ENCODE results near the gene SLC25A34.
"Not testable (repeated sequence)": the region's sequence is repeated elsewhere in the genome, so short reads cannot be mapped to it uniquely, and the experiment has no call there.

Gene SLC25A34

GRCh38 chr1:15736038-15736891 lies at the start of gene SLC25A34:
Gene SLC25A34 (plus strand): TSS chr1:15736258. CDS start chr1:15736486, 228 bp downstream.
- no peak for DNase-seq

GRCh38 chr1:15687446-15687845 lies 48.6 kb upstream of the SLC25A34 start:
- DNase-seq = no peak

GRCh38 chr1:15690317-15690716 lies 45.7 kb upstream of the SLC25A34 start:
- DNase-seq = no peak

- no peak for DNase-seq
These were observed 44.5 kb upstream of the SLC25A34 start for GRCh38 chr1:15691434-15692032.

GRCh38 chr1:15692121-15692682 lies 43.9 kb upstream of the SLC25A34 start:
- no peak for DNase-seq

- no peak for DNase-seq
These were observed 42.7 kb upstream of the SLC25A34 start for GRCh38 chr1:15693371-15693770.

GRCh38 chr1:15696956-15697521 lies 39.0 kb upstream of the SLC25A34 start:
- no peak for DNase-seq

GRCh38 chr1:15698201-15698600 lies 37.9 kb upstream of the SLC25A34 start:
- DNase-seq = no peak

GRCh38 chr1:15699321-15699720 lies 36.7 kb upstream of the SLC25A34 start:
- not testable (repeated sequence) for DNase-seq

- no peak for DNase-seq
These were observed 35.5 kb upstream of the SLC25A34 start for GRCh38 chr1:15700508-15700907.

- DNase-seq = no peak
These were observed 34.3 kb upstream of the SLC25A34 start for GRCh38 chr1:15701784-15702183.

GRCh38 chr1:15702722-15703550 lies 33.1 kb upstream of the SLC25A34 start:
- DNase-seq = no peak

GRCh38 chr1:15703562-15703961 lies 32.5 kb upstream of the SLC25A34 start:
- DNase-seq = no peak

- no peak for DNase-seq
These were observed 31.4 kb upstream of the SLC25A34 start for GRCh38 chr1:15704526-15705183.

GRCh38 chr1:15705184-15705566 lies 30.9 kb upstream of the SLC25A34 start:
- DNase-seq = no peak

GRCh38 chr1:15706751-15707150 lies 29.3 kb upstream of the SLC25A34 start:
- DNase-seq = no peak

GRCh38 chr1:15707239-15707925 lies 28.7 kb upstream of the SLC25A34 start:
- DNase-seq = no peak

GRCh38 chr1:15708486-15709137 lies 27.4 kb upstream of the SLC25A34 start:
- DNase-seq = no peak

GRCh38 chr1:15709226-15709625 lies 26.8 kb upstream of the SLC25A34 start:
- no peak for DNase-seq

GRCh38 chr1:15712168-15712567 lies 23.9 kb upstream of the SLC25A34 start:
- DNase-seq = no peak

Data from NCI-H748 treated with DMSO at 0.1 percent for 48 hours (cell line).